Stimulated activated CD4-positive, alpha-beta T cell treated with anti-CD3 and anti-CD28 coated beads, Interleukin-2, amount 100 ng/mL, for 4 hours (primary cell): ENCODE measurements around the gene PELI1.

Experiments used
- DNase-seq: peaks from one replicate; pipeline ENCODE4 v3.0.0-alpha.2; 2020; ENCODE audit warnings: low read depth

The PELI1 gene, protein sequence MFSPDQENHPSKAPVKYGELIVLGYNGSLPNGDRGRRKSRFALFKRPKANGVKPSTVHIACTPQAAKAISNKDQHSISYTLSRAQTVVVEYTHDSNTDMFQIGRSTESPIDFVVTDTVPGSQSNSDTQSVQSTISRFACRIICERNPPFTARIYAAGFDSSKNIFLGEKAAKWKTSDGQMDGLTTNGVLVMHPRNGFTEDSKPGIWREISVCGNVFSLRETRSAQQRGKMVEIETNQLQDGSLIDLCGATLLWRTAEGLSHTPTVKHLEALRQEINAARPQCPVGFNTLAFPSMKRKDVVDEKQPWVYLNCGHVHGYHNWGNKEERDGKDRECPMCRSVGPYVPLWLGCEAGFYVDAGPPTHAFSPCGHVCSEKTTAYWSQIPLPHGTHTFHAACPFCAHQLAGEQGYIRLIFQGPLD

DNA sequence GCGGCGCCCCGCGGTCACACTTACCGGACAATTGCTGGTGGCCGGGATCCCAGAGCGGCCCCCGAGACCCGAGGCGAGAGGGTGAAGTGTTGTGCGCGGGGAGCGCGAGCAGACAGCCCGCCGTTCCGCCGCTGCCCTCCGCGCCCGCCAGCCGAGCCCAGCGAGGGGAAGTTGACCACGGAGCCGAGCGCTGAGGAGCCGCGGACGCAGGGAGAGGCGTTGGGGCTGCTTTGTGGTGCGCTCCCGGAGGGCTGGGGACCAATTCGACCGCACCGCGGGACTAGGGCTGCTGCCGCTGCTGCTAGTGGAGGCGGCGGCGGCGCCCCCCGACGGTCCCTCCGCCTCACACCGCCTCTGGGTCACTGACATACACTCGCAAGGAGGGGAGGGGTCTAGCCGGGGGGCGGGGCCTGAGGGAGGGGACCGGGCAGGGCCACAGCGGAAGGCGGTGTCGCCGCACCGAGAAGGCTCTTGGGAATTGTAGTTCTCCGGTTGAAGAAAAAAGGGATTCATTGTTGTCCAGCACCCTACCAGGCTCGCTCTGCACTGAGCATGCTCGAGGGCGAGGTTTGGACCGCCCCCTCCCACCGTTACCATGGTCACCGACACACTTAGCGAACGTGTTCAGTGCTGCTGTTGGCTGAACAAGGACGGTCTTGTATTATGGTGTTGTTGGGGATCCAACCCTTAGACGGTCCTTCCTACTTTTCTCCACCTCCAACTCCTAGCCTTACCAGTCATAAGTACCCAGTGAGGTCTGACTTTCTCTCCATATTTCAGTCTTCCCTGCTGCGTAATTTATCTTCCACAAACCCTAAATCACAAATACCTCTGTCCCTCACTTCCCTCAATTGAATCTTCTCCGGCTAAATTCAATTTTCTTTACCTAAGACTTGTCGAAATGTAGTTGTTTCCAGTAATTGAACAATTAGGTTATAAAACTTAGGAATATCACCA is at the start of gene PELI1:
Gene PELI1 (minus strand): TSS at position 364 of the 957 bp plus-strand sequence. CDS start 36,110 bp downstream, outside the sequence.
- peak; percentile 90 for DNase-seq

DNA sequence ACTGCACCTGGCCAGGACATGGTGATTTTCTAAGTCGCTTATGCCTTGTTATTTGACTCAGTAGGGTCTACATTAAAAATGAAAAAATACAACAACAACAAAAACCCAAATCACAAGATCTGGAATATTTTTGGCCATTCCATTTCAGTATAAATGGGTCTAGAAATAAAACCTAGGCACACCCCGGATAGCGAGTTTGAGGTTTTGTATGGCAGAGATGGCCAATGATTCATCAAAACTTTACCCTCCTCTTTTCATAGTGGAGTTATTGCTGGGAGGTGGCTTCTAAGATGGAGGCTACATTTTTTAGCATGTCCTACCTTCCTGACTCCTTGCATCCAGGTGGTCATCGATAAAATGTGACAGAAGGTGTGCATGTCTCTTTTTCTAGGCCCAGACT is 49.3 kb upstream of the PELI1 start:
- no peak for DNase-seq

DNA sequence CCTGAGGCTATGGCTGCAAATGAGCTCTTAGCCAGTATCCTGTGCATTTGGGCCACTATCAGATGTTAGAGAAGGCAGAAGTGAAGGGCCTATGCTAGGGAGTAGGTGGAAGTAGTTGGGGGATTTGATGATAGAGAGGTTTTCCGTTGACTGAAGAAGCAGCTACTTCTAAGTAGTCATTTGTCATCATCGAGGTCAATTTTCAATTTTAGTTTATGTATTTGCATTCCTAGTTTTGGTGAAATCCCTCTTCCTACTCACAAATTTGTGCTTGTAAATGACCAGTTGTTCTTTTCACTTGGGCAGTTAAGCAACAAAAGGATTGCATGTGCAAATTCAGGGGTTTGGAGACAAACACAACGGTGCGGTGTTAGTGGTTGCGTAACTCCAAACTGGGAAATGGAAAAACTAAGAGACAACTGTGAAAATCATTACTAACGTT is 48.5 kb upstream of the PELI1 start:
- no peak for DNase-seq

DNA sequence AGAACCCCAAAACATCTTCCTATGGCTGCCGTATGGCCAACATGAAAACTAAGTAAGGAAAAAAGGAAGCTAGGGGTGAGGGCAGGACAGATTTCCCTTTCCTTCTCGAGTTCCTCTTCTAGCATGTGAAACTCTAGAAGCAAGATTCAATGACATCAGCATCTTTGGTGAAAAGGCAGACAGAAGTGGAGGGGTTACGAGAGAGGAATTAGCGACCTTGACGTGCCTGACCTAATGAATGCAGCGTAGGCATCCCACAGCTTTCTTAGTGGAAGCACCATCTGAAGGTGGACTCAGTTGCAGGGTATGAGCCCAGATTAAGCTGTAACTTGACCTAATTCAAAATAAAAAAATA is 47.9 kb upstream of the PELI1 start:
- DNase-seq, result no peak

DNA sequence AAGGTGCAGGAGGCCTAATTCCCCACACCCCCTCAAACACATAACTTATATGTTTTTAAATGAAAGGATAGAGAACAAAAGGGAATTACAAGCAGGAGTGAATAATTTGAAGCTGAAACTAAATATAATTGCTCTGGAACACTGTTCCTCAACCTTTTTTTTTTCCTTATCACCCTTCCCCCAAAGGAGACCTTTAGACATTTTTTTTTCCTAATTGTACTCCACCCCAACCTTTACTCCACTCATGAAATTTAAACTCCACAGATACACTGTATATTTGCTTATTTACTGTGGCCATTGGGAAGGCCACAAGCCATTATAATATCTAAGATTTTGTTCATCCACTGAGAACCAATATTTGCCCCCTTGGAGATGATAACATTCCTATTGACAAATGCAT is 45.4 kb upstream of the PELI1 start:
- no peak for DNase-seq

DNA sequence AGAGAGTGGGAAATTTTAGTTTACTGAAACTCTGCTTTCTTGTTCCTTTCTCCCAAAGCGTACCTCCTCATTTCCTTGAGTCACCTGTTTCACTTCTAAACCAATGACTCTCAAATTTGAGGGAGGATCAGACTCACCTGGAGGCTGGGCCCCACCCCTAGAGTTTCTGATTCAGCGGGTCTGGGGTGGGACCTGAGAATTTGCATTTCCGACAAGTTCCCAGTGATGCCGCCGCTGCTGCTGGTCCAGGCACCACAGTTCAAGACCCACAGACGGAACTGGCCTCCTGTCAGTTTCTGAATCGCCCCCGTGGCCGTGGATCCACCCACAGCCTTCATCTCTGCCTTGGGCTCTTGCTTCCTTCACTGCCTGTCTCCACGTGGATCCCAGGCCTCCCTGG is 44.9 kb upstream of the PELI1 start:
- no peak for DNase-seq

DNA sequence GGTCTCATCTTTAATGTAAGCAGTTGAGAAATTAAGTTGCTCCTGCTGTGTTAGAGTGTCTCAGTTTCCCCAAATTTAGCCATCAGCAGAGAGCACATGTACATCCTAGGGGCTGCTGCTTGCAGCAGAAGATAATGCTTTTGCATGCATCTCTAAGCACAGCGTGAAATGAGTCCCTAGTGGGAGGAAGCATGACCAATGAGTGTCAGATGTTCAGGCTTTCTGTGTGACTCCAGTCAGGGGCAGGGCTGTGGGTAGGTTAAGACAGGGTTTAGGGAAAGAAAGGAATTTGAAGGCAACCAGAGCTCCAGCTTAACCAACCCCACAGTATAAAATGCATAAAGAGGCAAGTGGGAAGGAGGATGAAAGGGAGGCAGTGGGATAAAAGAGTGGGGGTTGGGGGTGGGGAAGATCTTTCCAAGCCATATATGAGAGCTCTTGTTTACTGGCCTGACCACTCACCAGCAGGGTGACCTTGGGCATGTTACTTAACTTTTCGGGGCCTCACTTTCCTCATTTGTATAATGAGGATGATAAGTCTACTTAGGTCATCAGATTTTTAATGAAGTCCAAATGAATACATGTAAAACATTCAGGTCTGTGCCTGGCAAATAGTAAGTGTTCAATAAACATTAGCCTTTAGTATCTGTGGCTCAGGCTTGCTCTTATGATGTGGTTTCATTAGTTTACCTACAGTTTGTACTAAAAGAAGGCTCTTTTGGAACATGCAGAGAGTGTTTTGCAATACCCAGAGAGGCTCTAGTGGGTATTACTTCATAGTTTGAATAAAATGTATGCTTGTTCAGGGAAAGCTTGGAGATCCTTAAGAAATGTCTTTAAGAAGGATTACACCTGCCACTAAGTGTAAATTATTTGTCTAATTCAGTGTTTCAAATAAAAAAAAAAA is 42.7 kb upstream of the PELI1 start:
- DNase-seq, result no peak

DNA sequence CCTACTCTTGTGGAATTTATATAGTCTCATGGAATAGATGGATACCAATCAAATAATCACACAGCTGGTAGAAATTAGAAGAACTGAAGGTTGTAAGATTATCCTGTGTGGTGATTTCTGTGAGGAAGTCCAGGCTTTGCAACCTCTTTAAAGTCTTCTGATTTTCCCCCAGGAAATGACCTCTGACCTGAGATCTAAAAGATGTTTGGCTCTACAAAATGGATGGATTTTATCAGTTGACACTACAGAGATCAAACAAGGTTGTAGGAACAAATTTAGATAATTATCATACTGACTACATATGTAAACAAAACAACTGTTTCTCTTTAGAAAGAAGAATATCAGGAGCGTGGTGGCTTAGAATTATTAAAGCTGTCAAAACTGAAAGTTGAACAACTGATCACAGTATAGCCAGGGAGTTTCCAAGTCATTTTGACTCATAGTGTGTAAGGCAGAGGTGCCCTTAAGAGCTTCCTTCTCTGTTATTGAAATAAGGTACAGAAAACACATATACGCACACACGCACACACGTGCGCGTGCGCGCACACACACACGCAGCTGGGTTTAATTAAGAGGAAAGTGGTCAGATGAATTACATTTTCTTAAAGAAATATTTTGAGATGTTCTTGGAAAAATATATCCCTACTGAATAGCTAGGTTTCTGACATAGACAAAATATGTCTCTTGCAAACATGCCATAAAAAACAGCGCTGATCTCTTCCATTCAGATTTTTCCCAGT is 35.5 kb upstream of the PELI1 start:
- DNase-seq, result no peak

DNA sequence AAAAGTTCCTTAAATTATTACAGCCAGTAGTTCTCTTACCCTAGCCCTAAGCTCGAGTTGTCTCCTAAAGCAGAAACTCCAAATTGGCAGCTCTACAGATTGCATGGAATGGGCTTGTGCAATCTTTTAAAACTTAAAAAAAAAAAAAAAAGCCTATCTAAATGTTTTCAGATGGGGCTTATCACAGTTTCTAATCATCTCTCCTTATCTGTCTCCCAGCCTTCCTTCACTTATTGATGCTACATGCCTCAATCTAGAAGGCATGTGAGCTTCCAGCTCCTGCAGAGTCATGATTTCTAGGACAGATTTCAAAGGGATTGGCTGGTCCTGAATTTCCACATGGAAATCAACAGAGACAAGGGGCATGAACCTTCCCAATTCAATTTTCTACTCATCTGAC is 33.1 kb upstream of the PELI1 start:
- DNase-seq, result no peak

DNA sequence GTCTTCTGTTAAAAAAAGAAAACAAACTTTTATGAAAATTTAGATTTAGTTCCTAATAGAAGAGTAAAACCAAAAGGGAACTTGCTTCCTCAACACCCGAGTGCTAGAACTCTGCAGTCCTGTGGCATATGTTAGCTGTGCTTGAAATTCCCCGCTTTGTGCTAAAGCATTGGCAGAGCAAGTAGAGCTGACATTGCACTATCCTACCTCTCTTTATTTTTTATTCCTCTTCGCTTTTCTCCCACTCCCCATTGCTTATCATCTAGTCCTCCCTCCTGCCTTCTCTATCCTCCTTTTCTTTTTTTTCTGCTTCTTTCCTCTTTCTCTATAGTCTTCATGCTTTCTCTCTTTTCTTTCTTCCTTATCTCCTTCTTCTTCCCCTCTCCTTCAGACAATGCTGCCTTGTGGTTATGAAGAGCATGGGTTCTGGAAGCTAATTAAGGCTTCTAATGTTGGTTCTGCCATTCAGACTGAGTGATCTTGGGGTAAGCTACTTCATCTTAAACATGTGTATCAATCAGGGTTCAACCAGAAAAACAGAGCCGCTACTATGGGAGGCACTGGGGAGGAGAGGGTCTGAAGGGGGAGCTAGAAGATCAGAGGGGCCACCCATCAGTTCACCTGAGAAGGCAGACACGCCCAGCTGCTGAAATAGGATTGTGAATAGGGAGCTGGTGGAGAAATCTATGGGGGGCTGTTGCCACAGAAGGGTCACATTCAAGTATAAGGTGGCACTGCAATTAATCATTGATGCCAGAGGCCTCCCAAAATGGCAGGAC is 31.4 kb upstream of the PELI1 start:
- DNase-seq, result no peak

DNA sequence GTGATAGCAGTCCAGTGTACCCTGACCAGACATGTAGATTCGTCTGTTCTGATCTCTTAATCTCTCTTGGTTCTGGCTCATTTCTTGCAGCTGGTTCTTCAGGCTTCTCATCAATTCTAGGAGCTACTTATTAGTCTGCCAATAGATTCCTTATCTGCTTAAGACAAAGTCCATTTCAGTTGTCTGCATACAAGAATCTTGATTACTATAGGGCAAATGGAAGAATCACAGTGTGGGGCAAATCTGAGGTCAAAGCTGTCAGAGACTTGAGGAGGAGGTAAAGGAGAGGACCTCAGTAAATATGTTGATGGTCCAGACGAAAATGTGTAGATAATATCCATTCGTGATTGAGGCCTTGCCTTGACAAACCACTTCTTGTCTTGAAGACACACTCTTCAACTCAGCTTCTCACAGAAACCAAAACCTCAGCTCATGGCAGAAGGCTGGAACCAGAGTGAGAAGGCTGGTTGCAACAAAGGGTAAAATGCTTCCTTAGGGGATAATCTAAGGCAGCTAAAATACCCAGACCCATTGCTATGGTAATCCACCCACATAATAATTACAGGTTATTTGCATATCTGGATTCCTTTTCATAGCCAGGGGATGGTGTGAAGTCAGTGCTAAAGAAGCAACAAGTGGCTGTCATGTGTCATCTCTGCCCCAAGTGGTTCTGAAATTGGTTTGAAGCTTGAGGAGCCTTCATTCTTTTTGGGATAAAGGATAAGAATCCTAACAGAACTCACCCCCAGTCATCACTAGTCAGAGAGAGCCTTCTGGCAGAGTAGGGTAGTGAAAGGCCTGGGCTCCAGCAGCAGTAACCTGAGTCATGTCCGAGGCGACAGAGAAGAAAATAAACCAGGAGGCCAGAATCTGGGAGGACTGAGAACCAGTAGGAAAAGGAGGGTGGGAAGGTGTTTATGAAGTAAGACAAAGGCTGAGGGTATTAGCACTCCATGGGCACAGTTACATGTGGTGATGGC is 29.2 kb upstream of the PELI1 start:
- DNase-seq, result no peak

DNA sequence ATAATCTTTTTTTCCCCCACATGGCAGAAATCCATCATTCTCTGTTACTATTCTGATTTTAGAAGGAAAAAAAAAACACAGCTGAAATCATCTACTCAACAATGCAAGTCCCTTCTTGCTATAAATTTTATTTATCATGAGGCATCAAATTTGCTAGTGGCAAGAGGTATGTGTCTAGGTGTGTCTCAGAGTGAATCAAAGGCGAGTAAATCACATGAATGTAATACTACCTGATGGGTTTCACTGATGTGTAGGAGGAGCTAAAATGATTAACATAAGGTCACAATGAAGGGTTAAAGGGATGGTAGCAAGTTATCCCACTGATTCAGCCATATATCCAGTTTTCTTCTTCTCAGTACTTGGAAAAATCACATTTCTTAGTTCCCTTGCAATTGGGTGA is 24.5 kb upstream of the PELI1 start:
- no peak for DNase-seq

DNA sequence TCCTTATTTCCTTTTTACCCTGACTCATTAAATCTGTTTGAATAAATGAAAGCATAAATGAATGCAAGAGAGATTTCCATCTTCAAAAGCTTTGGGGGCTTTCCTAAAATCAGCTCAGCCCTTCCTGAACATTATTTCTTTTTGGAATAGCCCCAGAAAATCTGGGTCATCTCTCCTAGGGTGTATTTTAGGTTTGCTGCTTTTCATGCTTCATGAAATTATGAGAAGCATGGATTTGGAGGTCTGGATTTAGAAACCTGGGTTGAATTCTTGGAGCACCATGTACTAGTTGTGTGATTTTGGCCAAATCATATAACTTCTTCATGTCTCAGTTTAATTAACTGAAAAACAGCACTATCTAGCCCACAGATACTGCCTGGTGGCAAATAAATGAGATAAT is 24.0 kb upstream of the PELI1 start:
- no peak for DNase-seq

DNA sequence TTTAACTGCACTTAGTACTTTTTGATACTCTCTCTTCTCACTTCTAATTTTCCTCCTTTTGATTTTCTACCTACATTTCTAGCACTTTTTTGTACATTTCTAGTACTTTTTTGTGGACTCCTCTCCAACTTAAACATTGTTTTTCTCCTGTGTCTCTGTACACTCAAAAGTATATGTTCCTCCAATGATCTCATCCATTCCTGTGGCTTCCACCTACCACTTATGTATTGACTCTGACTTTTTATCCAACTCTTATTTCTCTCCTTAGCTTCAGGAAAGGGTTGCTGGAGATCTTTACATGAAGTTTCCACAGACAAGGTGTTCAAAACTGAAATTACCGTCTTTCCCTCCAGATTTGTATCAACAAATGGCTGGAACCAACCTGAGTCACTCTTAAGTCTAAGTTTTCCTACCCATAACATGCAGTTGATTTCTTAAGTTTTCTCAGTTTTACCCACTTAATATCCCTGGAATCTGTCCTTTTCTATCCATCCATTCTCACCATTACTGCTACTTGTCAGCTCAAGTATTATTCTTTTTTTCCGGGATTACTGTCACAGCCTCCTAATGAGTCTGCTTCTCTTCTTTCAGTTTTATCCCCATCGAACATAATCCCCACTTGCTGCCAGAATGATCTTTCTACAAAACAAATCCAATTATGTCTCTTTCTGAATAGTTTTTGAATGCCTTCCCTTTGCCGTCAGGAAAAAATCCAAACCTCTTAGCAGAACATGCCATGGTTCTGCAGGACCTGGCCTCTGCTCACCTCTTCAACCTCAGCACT is 22.6 kb upstream of the PELI1 start:
- no peak for DNase-seq

DNA sequence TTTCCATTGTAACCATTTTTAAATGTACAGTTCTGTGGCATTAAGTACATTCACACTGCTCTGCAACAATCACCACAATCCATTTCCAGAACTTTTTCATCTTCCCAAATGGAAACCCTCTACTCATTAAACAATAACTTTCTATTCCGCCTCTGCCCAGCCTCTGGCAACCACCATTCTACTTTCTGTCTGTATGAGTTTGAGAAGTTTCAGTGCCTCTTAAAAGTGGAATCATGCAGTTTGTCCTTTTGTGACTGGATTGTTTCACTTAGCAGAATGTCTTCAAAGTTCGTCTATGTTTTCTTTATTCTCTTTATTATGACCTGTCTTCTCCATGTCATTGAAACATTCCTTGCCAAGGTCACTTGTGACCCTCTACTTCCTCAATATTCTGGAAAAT is 22.0 kb upstream of the PELI1 start:
- no peak for DNase-seq

DNA sequence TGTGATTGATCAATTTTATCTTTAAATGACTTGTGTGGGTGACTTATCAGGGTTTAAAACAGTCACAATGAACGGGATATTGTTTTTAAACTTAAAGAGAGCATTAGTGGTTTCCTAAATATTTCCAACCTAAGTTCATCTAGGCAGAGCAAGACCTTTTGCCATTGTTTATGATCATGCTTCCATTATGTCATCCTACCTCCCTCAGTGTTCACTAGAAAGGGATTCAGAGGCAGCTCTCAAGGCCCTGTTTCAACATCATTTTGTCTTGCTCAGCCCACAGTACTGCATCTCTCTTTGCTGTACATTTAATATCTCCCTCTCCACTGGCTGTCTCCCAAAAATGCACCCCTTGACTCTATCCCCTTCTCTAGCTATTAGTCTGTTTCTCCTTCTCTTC is 21.5 kb upstream of the PELI1 start:
- DNase-seq, result no peak

DNA sequence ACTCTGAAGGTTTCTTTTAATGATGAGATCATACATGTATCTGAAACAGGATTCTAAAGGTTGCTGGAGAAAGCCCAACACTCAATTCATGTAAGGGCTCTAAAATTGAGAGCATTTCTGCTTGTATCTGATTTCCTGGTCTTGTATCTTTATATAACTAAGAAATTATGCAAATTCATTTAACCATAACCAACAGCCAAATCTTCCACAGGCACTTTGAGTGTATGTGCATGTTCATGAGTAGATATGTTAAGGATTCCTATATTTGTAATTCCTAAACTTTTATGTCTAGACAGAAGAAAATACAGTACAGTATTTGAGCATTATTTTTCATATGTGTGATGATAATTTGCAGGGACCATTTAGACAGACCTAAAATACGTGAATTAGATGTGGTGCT is 20.4 kb upstream of the PELI1 start:
- DNase-seq, result no peak

DNA sequence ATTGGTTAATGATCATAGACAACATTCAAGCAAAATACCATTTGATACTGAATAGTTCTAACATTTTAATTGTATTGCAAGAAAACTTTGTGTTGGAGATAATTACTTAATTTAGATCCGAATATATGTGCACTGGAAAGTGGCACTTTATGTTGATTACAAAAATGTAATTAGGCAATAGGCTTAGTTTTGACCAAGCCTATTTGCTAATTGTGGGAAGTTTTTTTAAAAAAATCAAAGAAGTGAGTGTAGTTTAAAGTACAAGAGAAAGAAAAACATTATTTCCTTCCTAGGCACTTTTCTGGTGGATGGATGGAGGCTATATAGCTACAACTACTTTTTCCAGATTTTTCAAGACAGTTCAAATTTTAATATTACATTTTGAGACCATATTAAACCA is 18.3 kb upstream of the PELI1 start:
- DNase-seq, result no peak

DNA sequence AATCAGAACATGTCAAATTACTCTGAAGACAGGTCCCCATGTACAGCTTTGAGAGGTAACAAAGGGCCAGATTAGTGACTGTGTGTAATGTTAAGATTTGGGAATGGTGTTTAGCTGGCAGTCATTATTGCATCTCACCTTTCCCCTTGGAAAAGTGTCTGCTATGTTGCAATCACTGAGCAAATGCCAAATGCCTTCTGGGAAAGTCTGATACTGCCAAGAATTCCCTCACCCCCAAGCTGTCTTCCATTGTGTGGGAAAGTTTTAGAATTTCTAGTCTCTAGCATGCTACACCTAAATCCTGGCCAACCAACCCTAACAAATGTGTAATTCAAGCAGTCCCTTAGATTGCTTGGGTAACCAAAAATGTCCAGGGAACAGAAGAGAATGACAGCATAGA is 13.6 kb upstream of the PELI1 start:
- DNase-seq, result no peak
